Stimulated activated CD8-positive, alpha-beta memory T cell treated with anti-CD3 and anti-CD28 coated beads, Interleukin-2, amount 100 ng/mL, for 1 hour (primary cell): ENCODE measurements around the gene DIAPH2.

Experiments
- DNase-seq, 2 donors: peaks; one replicate each; pipeline ENCODE4 v3.0.0-alpha.2; 2020; ENCODE audit warnings: low read depth in 2 of 2

The DIAPH2 gene

GRCh38 chrX:97050392-97050791 lies 365.8 kb downstream of the DIAPH2 start:
- DNase-seq, result no peak

- DNase-seq, result no peak
These were observed 372.8 kb downstream of the DIAPH2 start for GRCh38 chrX:97057349-97057909.

GRCh38 chrX:97060020-97060419 lies 375.4 kb downstream of the DIAPH2 start:
- DNase-seq, result no peak

GRCh38 chrX:97065066-97065465 lies 380.4 kb downstream of the DIAPH2 start:
- DNase-seq, result no peak

GRCh38 chrX:97065973-97066372 lies 381.3 kb downstream of the DIAPH2 start:
- no peak for DNase-seq

GRCh38 chrX:97066381-97066780 lies 381.7 kb downstream of the DIAPH2 start:
- DNase-seq, result no peak

GRCh38 chrX:97070346-97070745 lies 385.7 kb downstream of the DIAPH2 start:
- DNase-seq, result no peak

- no peak for DNase-seq
These were observed 389.8 kb downstream of the DIAPH2 start for GRCh38 chrX:97074400-97074799.

GRCh38 chrX:97089116-97089515 lies 404.5 kb downstream of the DIAPH2 start:
- DNase-seq, result no peak

- no peak for DNase-seq
These were observed 411.7 kb downstream of the DIAPH2 start for GRCh38 chrX:97096385-97096784.

GRCh38 chrX:97102938-97103337 lies 418.3 kb downstream of the DIAPH2 start:
- DNase-seq, result no peak

- DNase-seq, result no peak
These were observed 425.1 kb downstream of the DIAPH2 start for GRCh38 chrX:97109730-97110129.

- DNase-seq, result no peak
These were observed 432.9 kb downstream of the DIAPH2 start for GRCh38 chrX:97117572-97117971.

- no peak for DNase-seq
These were observed 434.9 kb downstream of the DIAPH2 start for GRCh38 chrX:97119474-97120109.

GRCh38 chrX:97123001-97123400 lies 438.4 kb downstream of the DIAPH2 start:
- no peak for DNase-seq

GRCh38 chrX:97126020-97126419 lies 441.4 kb downstream of the DIAPH2 start:
- no peak for DNase-seq

GRCh38 chrX:97132664-97133415 lies 448.2 kb downstream of the DIAPH2 start:
- no peak for DNase-seq

GRCh38 chrX:97145934-97146333 lies 461.3 kb downstream of the DIAPH2 start:
- DNase-seq, result no peak

GRCh38 chrX:97155816-97156215 lies 471.2 kb downstream of the DIAPH2 start:
- DNase-seq, result no peak

- DNase-seq, result no peak
These were observed 473.6 kb downstream of the DIAPH2 start for GRCh38 chrX:97158269-97158668.

- DNase-seq, result no peak
These were observed 475.5 kb downstream of the DIAPH2 start for GRCh38 chrX:97159916-97160800.

GRCh38 chrX:97167333-97167732 lies 482.7 kb downstream of the DIAPH2 start:
- no peak for DNase-seq
